HCT116 (cell line): ENCODE results near the gene ZEB1. TPM values are rescaled to one million over a fixed set of nuclear protein-coding genes. Genes with fewer than 3 reads are reported as not detected.

Experiments
- ATAC-seq: fragments of 200-7000 bp; cut with Tn5 transposase; 2 replicates; pipeline ENCODE4 v1.9.1; 2020; ENCODE audit warnings: mild to moderate bottlenecking, moderate library complexity
- BruUV-seq: library from RNA; stranded (reverse); fragments of 400-500 nt; replicated peaks from 2 replicates; lab custom pipeline; 2021; lab: Mats Ljungman, UMichigan
- CTCF ChIA-PET: fragments of 300-600 bp; sonication (Branson Sonifier 250); formaldehyde crosslinking; loops from one replicate; lab custom pipeline; 2021; ENCODE audit warnings: antibody characterized with exemption; lab: Charles Lee
- POLR2A ChIA-PET: fragments of 300-600, 350-600 bp; sonication (Branson Sonifier 250); formaldehyde crosslinking; loops from one replicate; lab custom pipeline; 2021; ENCODE audit warnings: antibody characterized with exemption; lab: Charles Lee
- RAD21 ChIA-PET, 2 experiments: fragments of 300-600 bp; sonication (Branson Sonifier 250); formaldehyde crosslinking; loops; one replicate each; lab custom pipeline; 2023; ENCODE audit warnings: low total read pairs in 2 of 2; ENCODE audit not compliant: uncharacterized antibody in 2 of 2, unreplicated experiment in 2 of 2, low non-redundant PET in 1 of 2; lab: Charles Lee
- DNase-seq: peaks from one replicate; pipeline ENCODE4 v3.0.0-alpha.2; 2010; ENCODE audit warnings: low read depth, low spot score
- H2AFZ ChIP-seq: fragments of 200-600 bp; shearing (Covaris generic), sonication (generic); 2 replicates; pipeline ENCODE4 v1.6.1; 2017; ENCODE audit warnings: low read depth, mixed run types, mixed read lengths, antibody characterized with exemption, low read length; ENCODE audit not compliant: poor library complexity, severe bottlenecking
- H3K27ac ChIP-seq: 2 replicates; pipeline ENCODE4 v1.5.1; 2012; ENCODE audit warnings: low read depth, low read length
- H3K27me3 ChIP-seq: fragments of 200-600 bp; sonication (generic); 2 replicates; pipeline ENCODE4 v1.6.1; 2016; ENCODE audit warnings: mixed run types, low read length, mixed read lengths; ENCODE audit not compliant: insufficient read depth
- H3K36me3 ChIP-seq, 2 experiments: fragments of 200-500 bp in 1 of 2; fragments of 200-600 bp in 1 of 2; sonication (Bioruptor generic) in 1 of 2; sonication (generic) in 1 of 2; 2 replicates each; pipeline versions ENCODE4 v1.5.1 to v1.6.1; 2014 to 2016; ENCODE audit warnings: low read length in 2 of 2, inconsistent platforms in 1 of 2, mixed read lengths in 1 of 2, mixed run types in 1 of 2; ENCODE audit not compliant: insufficient read depth in 2 of 2, control insufficient read depth in 1 of 2
- H3K4me1 ChIP-seq, 2 experiments: fragments of 200-600 bp in 1 of 2; sonication (generic) in 1 of 2; 2 replicates each; pipeline versions ENCODE4 v1.5.1 to v1.6.1; 2012 to 2017; ENCODE audit warnings: low read length in 2 of 2, inconsistent platforms in 1 of 2, mild to moderate bottlenecking in 1 of 2, mixed read lengths in 1 of 2, mixed run types in 1 of 2, moderate library complexity in 1 of 2; ENCODE audit not compliant: insufficient read depth in 2 of 2, control insufficient read depth in 1 of 2
- H3K4me2 ChIP-seq: fragments of 200-600 bp; sonication (generic); 2 replicates; pipeline ENCODE4 v1.6.1; 2017; ENCODE audit warnings: mixed run types, low read length, mixed read lengths
- H3K4me3 ChIP-seq, 2 experiments: fragments of 200-600 bp in 1 of 2; sonication (generic) in 1 of 2; replicated peaks in 1 of 2; 2 replicates each; pipeline ENCODE4 v1.5.1; 2011 to 2016; ENCODE audit warnings: low read length in 2 of 2, control low read depth in 1 of 2, low read depth in 1 of 2, mild to moderate bottlenecking in 1 of 2, mixed read lengths in 1 of 2, mixed run types in 1 of 2
- H3K79me2 ChIP-seq: fragments of 200-600 bp; sonication (generic); 2 replicates; pipeline ENCODE4 v1.6.1; 2017; ENCODE audit warnings: mild to moderate bottlenecking, mixed run types, low read length, moderate library complexity, mixed read lengths; ENCODE audit not compliant: insufficient read depth
- H3K9ac ChIP-seq: fragments of 200-600 bp; sonication (generic); 2 replicates; pipeline ENCODE4 v1.6.1; 2016; ENCODE audit warnings: low read length, mixed read lengths
- H3K9me2 ChIP-seq: fragments of 200-600 bp; sonication (generic), shearing (Covaris generic); 2 replicates; pipeline ENCODE4 v1.6.1; 2017; ENCODE audit warnings: mixed run types, mild to moderate bottlenecking, moderate library complexity; ENCODE audit not compliant: insufficient read depth
- H3K9me3 ChIP-seq, 2 experiments: fragments of 200-500 bp in 1 of 2; fragments of 200-600 bp in 1 of 2; sonication (Bioruptor generic) in 1 of 2; sonication (generic) in 1 of 2; 2 replicates each; pipeline ENCODE4 v1.6.1; 2014 to 2017; ENCODE audit warnings: low read length in 2 of 2, mixed read lengths in 2 of 2, inconsistent platforms in 1 of 2, low read depth in 1 of 2, mild to moderate bottlenecking in 1 of 2, mixed run types in 1 of 2, moderate library complexity in 1 of 2; ENCODE audit not compliant: control insufficient read depth in 1 of 2, insufficient read depth in 1 of 2
- H4K20me1 ChIP-seq: fragments of 200-600 bp; sonication (generic), shearing (Covaris generic); 2 replicates; pipeline ENCODE4 v1.6.1; 2017; ENCODE audit warnings: mixed run types, mild to moderate bottlenecking, moderate library complexity; ENCODE audit not compliant: insufficient read depth
- CEBPB ChIP-seq: IDR thresholded peaks from 2 replicates; pipeline ENCODE4 v1.6.1; 2012; ENCODE audit warnings: low read depth
- EGR1 ChIP-seq: IDR thresholded peaks from 2 replicates; pipeline ENCODE4 v1.6.1; 2012; ENCODE audit warnings: low read depth
- FOSL1 ChIP-seq: IDR thresholded peaks from 2 replicates; pipeline ENCODE4 v1.6.1; 2012; ENCODE audit warnings: low read depth
- POLR2A ChIP-seq: IDR thresholded peaks from 2 replicates; pipeline ENCODE4 v1.7.0; 2011; ENCODE audit warnings: borderline replicate concordance; ENCODE audit not compliant: insufficient read depth, insufficient read length; ENCODE audit errors: extremely low read depth
- POLR2AphosphoS5 ChIP-seq: IDR thresholded peaks from 2 replicates; pipeline ENCODE4 v1.6.1; 2011; ENCODE audit warnings: mild to moderate bottlenecking, low read depth, low read length, moderate library complexity
- RAD21 ChIP-seq: IDR thresholded peaks from 2 replicates; pipeline ENCODE4 v1.6.1; 2012; ENCODE audit warnings: low read depth, mild to moderate bottlenecking
- SP1 ChIP-seq: IDR thresholded peaks from 2 replicates; pipeline ENCODE4 v1.6.1; 2012; ENCODE audit warnings: low read depth
- ZFX ChIP-seq: fragments of 450-650 bp; IDR thresholded peaks from 2 replicates; pipeline ENCODE4 v1.6.1; 2017
- intact Hi-C: fragments of 100-400 bp; cut with micrococcal nuclease; formaldehyde crosslinking; loops from 2 replicates; pipeline ENCODE4 v1.10.0; 2022
- total RNA-seq: library from RNA; stranded (reverse); gene quantifications from one replicate; pipeline ENCODE4 v1.2.1, GENCODE V29; 2021; ENCODE audit not compliant: unreplicated experiment
- TF ChIP-seq, protein P1 (sequence below): IDR thresholded peaks from 2 replicates; pipeline ENCODE4 v1.6.1; 2012
- TF ChIP-seq, protein P2 (sequence below): IDR thresholded peaks from 2 replicates; pipeline ENCODE4 v1.6.1; 2012; ENCODE audit warnings: low read depth
- TF ChIP-seq, protein P3 (sequence below): IDR thresholded peaks from 2 replicates; pipeline ENCODE4 v1.6.1; 2011; ENCODE audit warnings: mild to moderate bottlenecking, low read length, moderate library complexity; ENCODE audit not compliant: insufficient replicate concordance; ENCODE audit errors: extremely low read depth
- TF ChIP-seq, protein P4 (sequence below), 3 experiments: fragments of 200-600 bp in 1 of 3; sonication (generic) in 1 of 3; IDR thresholded peaks in 2 of 3; conservative IDR thresholded peaks in 1 of 3; 2 replicates each; pipeline ENCODE4 v1.5.1; 2012 to 2017; ENCODE audit warnings: low read depth in 2 of 3, low read length in 2 of 3, antibody characterized with exemption in 1 of 3, borderline replicate concordance in 1 of 3, control low read depth in 1 of 3, mild to moderate bottlenecking in 1 of 3, mixed read lengths in 1 of 3, mixed run types in 1 of 3, moderate library complexity in 1 of 3; ENCODE audit not compliant: insufficient read depth in 1 of 3

The ZEB1 gene
- total RNA-seq, 1 experiment from 2014 or later = 3.4 TPM

DNA sequence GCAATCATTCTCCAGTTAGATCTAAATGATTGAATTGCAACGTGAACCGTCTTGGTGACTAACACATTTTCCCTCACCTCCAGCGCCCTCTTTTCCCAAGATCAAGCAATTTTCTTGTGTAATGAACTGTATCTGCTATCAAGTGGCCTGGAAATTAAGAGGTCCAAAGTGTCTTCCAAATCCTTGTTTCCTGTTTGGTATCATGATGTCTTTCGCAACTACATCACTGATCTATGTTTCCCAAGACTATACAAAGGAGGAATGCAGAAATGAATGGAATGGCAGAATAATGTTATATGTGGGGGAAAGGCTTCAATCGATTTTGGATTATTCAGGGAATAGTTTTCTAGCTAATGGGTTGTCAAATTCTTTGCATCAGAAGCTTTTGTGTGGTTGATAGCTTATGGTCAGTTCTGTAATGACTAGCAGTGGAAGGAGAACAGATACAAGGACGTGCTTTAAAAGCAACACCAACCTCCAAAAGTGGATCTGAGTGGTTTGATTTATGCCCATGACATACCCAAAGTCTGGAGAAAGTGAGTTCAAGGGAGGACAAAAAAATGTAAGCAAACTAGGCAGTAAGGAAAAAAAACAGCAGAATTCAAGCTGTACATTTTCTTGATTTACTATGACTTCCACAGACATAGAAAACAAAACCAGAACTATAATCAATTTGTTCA, 14.6 kb upstream of the ZEB1 start:
- H3K27ac ChIP-seq = no peak overlapping the region
- H3K4me3 ChIP-seq = no peak overlapping the region
- intact Hi-C loops = no loop called here
- no peak for DNase-seq
- no peaks in the 10 kb centered on the region for H3K27me3 ChIP-seq
- no peak for ATAC-seq
- ChIA-PET CTCF (no interaction called here), POLR2A (no interaction called here), RAD21 (no interaction called here)
- H3K9me2 ChIP-seq = no peaks in the 10 kb centered on the region
- H3K9ac ChIP-seq = no peak overlapping the region
- H3K36me3 ChIP-seq = no peaks in the 10 kb centered on the region
- no peaks in the 10 kb centered on the region for H3K79me2 ChIP-seq
- no peak overlapping the region for H3K4me2 ChIP-seq
- H4K20me1 ChIP-seq = no peaks in the 10 kb centered on the region
- TF ChIP-seq RAD21 = peak; percentile 19; the same call in 1 of the 2 replicates
- no peak for TF ChIP-seq POLR2AphosphoS5
- no peak overlapping the region for H2AFZ ChIP-seq
- BruUV-seq = no TSS peak
- H3K9me3 ChIP-seq = no peaks in the 10 kb centered on the region
- H3K4me1 ChIP-seq = no peaks in the 10 kb centered on the region

DNA sequence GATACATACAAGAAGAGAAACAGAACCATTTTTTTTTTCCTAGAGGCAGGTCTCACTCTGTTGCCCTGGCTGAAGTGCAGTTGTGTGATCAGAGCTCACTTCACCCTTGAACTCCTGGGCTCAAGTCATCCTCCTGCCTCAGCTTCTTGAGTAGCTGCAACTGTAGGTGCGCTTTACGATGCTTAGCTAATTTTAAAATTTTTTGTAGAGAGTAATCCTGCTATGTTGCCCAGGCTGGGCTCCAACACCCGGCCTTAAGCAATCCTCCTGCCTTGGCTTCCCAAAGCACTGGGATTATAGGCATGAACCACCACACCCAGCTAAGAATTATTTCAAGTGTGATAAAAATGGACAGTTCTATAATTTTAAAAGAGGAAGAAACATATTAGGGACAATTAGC, 5.6 kb upstream of the ZEB1 start:
- ChIA-PET POLR2A (no interaction called here), RAD21 (no interaction called here), CTCF (no interaction called here)
- no peaks in the 10 kb centered on the region for H4K20me1 ChIP-seq
- BruUV-seq = no TSS peak
- no peaks in the 10 kb centered on the region for H3K36me3 ChIP-seq
- no peak for DNase-seq
- no peak overlapping the region for H3K4me3 ChIP-seq
- H3K4me2 ChIP-seq = no peak overlapping the region
- no peaks in the 10 kb centered on the region for H3K27me3 ChIP-seq
- H2AFZ ChIP-seq = no peak overlapping the region
- H3K9me3 ChIP-seq = no peaks in the 10 kb centered on the region
- H3K4me1 ChIP-seq = peaks cover 5 to 10% of the 10 kb centered on the region in 2 experiments; a peak in 3 of 4 replicates
- ATAC-seq = no peak
- intact Hi-C loops = no loop called here
- H3K9me2 ChIP-seq = no peaks in the 10 kb centered on the region
- no peaks in the 10 kb centered on the region; the same call in 1 of the 2 replicates for H3K79me2 ChIP-seq
- no peak overlapping the region for H3K9ac ChIP-seq
- TF ChIP-seq, protein P1, sequence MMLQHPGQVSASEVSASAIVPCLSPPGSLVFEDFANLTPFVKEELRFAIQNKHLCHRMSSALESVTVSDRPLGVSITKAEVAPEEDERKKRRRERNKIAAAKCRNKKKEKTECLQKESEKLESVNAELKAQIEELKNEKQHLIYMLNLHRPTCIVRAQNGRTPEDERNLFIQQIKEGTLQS = no peak
- no peak for TF ChIP-seq SP1
- no peak for TF ChIP-seq CEBPB
- TF ChIP-seq FOSL1 = no peak
- TF ChIP-seq, protein P2, sequence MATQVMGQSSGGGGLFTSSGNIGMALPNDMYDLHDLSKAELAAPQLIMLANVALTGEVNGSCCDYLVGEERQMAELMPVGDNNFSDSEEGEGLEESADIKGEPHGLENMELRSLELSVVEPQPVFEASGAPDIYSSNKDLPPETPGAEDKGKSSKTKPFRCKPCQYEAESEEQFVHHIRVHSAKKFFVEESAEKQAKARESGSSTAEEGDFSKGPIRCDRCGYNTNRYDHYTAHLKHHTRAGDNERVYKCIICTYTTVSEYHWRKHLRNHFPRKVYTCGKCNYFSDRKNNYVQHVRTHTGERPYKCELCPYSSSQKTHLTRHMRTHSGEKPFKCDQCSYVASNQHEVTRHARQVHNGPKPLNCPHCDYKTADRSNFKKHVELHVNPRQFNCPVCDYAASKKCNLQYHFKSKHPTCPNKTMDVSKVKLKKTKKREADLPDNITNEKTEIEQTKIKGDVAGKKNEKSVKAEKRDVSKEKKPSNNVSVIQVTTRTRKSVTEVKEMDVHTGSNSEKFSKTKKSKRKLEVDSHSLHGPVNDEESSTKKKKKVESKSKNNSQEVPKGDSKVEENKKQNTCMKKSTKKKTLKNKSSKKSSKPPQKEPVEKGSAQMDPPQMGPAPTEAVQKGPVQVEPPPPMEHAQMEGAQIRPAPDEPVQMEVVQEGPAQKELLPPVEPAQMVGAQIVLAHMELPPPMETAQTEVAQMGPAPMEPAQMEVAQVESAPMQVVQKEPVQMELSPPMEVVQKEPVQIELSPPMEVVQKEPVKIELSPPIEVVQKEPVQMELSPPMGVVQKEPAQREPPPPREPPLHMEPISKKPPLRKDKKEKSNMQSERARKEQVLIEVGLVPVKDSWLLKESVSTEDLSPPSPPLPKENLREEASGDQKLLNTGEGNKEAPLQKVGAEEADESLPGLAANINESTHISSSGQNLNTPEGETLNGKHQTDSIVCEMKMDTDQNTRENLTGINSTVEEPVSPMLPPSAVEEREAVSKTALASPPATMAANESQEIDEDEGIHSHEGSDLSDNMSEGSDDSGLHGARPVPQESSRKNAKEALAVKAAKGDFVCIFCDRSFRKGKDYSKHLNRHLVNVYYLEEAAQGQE = no peak
- no peak for TF ChIP-seq ZFX
- TF ChIP-seq RAD21 = no peak
- TF ChIP-seq, protein P3, sequence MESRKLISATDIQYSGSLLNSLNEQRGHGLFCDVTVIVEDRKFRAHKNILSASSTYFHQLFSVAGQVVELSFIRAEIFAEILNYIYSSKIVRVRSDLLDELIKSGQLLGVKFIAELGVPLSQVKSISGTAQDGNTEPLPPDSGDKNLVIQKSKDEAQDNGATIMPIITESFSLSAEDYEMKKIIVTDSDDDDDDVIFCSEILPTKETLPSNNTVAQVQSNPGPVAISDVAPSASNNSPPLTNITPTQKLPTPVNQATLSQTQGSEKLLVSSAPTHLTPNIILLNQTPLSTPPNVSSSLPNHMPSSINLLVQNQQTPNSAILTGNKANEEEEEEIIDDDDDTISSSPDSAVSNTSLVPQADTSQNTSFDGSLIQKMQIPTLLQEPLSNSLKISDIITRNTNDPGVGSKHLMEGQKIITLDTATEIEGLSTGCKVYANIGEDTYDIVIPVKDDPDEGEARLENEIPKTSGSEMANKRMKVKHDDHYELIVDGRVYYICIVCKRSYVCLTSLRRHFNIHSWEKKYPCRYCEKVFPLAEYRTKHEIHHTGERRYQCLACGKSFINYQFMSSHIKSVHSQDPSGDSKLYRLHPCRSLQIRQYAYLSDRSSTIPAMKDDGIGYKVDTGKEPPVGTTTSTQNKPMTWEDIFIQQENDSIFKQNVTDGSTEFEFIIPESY = no peak
- TF ChIP-seq POLR2AphosphoS5 = no peak
- no peak for TF ChIP-seq EGR1
- TF ChIP-seq POLR2A = no peak
- TF ChIP-seq, protein P4, sequence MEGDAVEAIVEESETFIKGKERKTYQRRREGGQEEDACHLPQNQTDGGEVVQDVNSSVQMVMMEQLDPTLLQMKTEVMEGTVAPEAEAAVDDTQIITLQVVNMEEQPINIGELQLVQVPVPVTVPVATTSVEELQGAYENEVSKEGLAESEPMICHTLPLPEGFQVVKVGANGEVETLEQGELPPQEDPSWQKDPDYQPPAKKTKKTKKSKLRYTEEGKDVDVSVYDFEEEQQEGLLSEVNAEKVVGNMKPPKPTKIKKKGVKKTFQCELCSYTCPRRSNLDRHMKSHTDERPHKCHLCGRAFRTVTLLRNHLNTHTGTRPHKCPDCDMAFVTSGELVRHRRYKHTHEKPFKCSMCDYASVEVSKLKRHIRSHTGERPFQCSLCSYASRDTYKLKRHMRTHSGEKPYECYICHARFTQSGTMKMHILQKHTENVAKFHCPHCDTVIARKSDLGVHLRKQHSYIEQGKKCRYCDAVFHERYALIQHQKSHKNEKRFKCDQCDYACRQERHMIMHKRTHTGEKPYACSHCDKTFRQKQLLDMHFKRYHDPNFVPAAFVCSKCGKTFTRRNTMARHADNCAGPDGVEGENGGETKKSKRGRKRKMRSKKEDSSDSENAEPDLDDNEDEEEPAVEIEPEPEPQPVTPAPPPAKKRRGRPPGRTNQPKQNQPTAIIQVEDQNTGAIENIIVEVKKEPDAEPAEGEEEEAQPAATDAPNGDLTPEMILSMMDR (IDR thresholded peaks at IDR 0.05 in 2 of 3, conservative IDR thresholded peaks at IDR 0.05 in 1 of 3; ENCODE audit: borderline replicate concordance in 1 of 3, insufficient read depth in 1 of 3, low read depth in 2 of 3, low read length in 2 of 3) = no peak
- H3K27ac ChIP-seq = no peak overlapping the region
